Lung (tissue), 12 donors: ENCODE results near the gene PCSK4. TPM values are rescaled to one million over a fixed set of nuclear protein-coding genes. Genes with fewer than 3 reads are reported as not detected.

Source experiments
- ATAC-seq: fragments of 200-7000 bp; cut with Tn5 transposase; one replicate; pipeline ENCODE4 v1.9.1; 2020; ENCODE audit warnings: moderate number of reproducible peaks; ENCODE audit not compliant: insufficient read depth, low FRiP score
- DNase-seq, 3 donors: peaks; one replicate each; pipeline ENCODE4 v3.0.0-alpha.2; 2013 to 2017
- H3K27ac ChIP-seq, 2 donors: one replicate each; pipeline ENCODE4 v1.5.1; 2013; ENCODE audit warnings: mild to moderate bottlenecking in 2 of 2, moderate library complexity in 2 of 2, control low read depth in 1 of 2, inconsistent platforms in 1 of 2, low read depth in 1 of 2, low read length in 1 of 2
- H3K27me3 ChIP-seq, 3 donors: one replicate each; pipeline ENCODE4 v1.5.1; 2013; ENCODE audit warnings: low read length in 2 of 3; ENCODE audit not compliant: control insufficient read depth in 3 of 3, insufficient read depth in 3 of 3
- H3K36me3 ChIP-seq, 4 donors: one replicate each; pipeline ENCODE4 v1.5.1; 2013; ENCODE audit warnings: low read length in 4 of 4, mild to moderate bottlenecking in 1 of 4, moderate library complexity in 1 of 4; ENCODE audit not compliant: control insufficient read depth in 4 of 4, insufficient read depth in 4 of 4
- H3K4me1 ChIP-seq, 5 donors: one replicate each; pipeline ENCODE4 v1.5.1; 2013; ENCODE audit warnings: low read length in 5 of 5, mild to moderate bottlenecking in 2 of 5, moderate library complexity in 1 of 5; ENCODE audit not compliant: control insufficient read depth in 5 of 5, insufficient read depth in 5 of 5
- H3K4me3 ChIP-seq: one replicate; pipeline ENCODE4 v1.5.1; 2013; ENCODE audit warnings: mild to moderate bottlenecking, control low read depth, moderate library complexity
- H3K9ac ChIP-seq, 2 donors: one replicate each; pipeline ENCODE4 v1.5.1; 2013; ENCODE audit warnings: low read length in 2 of 2, control low read depth in 1 of 2; ENCODE audit not compliant: insufficient read depth in 1 of 2
- H3K9me3 ChIP-seq, 4 donors: one replicate each; pipeline ENCODE4 v1.5.1; 2013; ENCODE audit warnings: low read length in 3 of 4, mild to moderate bottlenecking in 1 of 4, moderate library complexity in 1 of 4; ENCODE audit not compliant: control insufficient read depth in 4 of 4, insufficient read depth in 3 of 4
- WGBS, 2 donors: extraction: QIAGEN DNeasy Blood & Tissue Kit; methylation state at CpG; one replicate each; pipeline ENCODE4 v1.1.7; 2013; 5-methylcytosine and 5-hydroxymethylcytosine counted together
- polyA plus RNA-seq, 2 donors: library from polyadenylated mRNA; stranded (reverse); fragments of 200-250 nt; gene quantifications; one replicate each; pipeline ENCODE4 v1.2.1, GENCODE V29; 2013
- total RNA-seq, 2 donors: library from RNA; depleted of rRNA in 1 of 2; stranded (reverse); fragments of >200 nt in 1 of 2; gene quantifications; one replicate each; pipeline ENCODE4 v1.2.1, GENCODE V29; 2014 to 2021
- TF ChIP-seq, protein P1 (sequence below): IDR thresholded peaks from 2 replicates; pipeline ENCODE4 v1.5.1; 2012; ENCODE audit warnings: mild to moderate bottlenecking; ENCODE audit errors: control extremely low read depth, extremely low read depth
- donor health status: control.
- donor health status: control.
- donor health status: Bipolar disorder and iron deficiency.
- donor health status: healthy.
- donor health status: DM: yes; HTN: yes; CAD: no.

PCSK4 gene
- total and polyA plus RNA-seq, 4 donors, result 2.3 to 7.9 (median 5.4) TPM

DNA sequence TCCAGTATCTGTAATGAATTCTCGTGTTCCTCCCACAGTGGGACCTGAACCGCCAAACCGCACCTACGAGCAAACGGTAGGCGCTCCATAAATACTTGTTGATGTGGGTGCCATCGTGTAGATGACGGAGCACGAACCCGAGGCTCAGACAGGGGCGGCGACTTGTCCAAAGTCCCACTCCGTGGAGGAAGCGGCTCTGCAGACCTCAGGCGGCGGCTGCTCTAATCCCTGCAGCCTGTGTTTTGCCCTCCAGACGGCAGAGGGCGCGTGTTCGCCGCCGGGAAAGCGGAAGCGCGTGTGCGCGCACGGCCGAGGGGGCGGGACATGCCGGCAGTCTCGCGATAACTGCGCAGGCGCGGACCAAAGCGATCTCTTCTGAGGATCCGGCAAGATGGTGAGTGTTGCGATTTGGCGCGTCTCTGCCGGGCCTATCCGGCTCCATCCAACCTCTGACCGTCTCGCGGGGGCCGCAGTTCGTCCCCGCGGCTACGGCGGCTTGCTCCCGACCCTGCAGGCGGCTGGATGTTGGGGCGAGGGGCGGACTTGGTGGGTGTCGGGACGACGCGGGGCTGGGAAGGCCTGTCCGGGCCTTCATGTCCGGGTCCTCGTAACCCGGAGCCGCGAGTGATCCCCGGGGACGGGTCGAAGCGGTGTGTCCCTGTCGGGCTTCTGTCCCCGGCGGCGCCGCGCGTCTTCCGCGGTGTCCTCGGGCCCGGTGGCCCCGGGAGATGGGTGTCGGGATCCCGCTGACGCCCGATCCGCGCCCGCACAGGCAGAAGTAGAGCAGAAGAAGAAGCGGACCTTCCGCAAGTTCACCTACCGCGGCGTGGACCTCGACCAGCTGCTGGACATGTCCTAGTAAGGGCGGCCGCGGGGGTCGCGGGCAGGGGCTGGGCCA is 51.9 kb downstream of the PCSK4 start, which contains the start of gene RPS15:
Gene RPS15, plus strand, starts transcription at position 362 of the 898 bp plus-strand sequence. Its CDS starts 30 bp downstream, at position 392.
- peak within 1 kb of the TSS; percentile 77 to 95 for H3K9ac ChIP-seq
- TF ChIP-seq, protein P1, sequence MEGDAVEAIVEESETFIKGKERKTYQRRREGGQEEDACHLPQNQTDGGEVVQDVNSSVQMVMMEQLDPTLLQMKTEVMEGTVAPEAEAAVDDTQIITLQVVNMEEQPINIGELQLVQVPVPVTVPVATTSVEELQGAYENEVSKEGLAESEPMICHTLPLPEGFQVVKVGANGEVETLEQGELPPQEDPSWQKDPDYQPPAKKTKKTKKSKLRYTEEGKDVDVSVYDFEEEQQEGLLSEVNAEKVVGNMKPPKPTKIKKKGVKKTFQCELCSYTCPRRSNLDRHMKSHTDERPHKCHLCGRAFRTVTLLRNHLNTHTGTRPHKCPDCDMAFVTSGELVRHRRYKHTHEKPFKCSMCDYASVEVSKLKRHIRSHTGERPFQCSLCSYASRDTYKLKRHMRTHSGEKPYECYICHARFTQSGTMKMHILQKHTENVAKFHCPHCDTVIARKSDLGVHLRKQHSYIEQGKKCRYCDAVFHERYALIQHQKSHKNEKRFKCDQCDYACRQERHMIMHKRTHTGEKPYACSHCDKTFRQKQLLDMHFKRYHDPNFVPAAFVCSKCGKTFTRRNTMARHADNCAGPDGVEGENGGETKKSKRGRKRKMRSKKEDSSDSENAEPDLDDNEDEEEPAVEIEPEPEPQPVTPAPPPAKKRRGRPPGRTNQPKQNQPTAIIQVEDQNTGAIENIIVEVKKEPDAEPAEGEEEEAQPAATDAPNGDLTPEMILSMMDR, result peak; percentile 88
- no peaks in the 10 kb centered on the region for H3K9me3 ChIP-seq
- H3K4me3 ChIP-seq, result peak within 1 kb of the TSS; percentile 98
- H3K27me3 ChIP-seq, result no peaks in the 10 kb centered on the region
- WGBS, 2 donors, result 1 to 2% methylated on average over 91 to 100 of the region's 100 CpGs
- peak within 1 kb of the TSS; percentile 73 to 96 for H3K27ac ChIP-seq
- H3K36me3 ChIP-seq, result peaks cover 19 to 54% (median 33%) of the 10 kb centered on the region in 4 donors
- DNase-seq, result peak; percentile 96 to 98 (median 97)
- H3K4me1 ChIP-seq, result peaks cover 0 to 17% (median 3%) of the 10 kb centered on the region in 5 donors
- peak; percentile 93 for ATAC-seq

DNA sequence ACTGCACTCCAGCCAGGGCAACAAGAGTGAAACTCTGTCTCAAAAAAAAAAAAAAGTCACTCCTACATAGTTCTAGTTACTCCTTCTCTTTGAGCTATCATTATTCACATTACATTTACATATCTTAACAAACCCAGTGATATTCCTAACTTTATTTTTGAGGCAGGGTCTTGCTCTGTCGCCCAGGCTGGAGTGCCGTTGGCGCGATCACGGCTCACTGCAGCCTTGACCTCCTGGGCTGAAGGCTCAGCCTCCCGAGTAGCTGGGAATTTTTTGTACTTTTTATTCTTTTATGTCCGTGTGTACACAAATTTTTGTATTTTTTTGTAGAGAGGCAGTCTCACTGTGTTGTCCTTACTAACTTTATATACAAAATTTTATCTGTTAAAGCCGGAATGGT is 52.5 kb downstream of the PCSK4 start:
- peaks cover 19 to 59% (median 31%) of the 10 kb centered on the region in 4 donors for H3K36me3 ChIP-seq
- WGBS, 2 donors, result 63 to 72% methylated on average over 8 of the region's 8 CpGs
- no peaks in the 10 kb centered on the region for H3K27me3 ChIP-seq
- H3K27ac ChIP-seq, result no peak overlapping the region
- TF ChIP-seq, protein P1, result no peak
- H3K9ac ChIP-seq, result no peak overlapping the region
- no peak for ATAC-seq
- DNase-seq, result no peak
- peaks cover 0 to 17% (median 3%) of the 10 kb centered on the region in 5 donors for H3K4me1 ChIP-seq
- H3K9me3 ChIP-seq, result no peaks in the 10 kb centered on the region
- no peak overlapping the region for H3K4me3 ChIP-seq

DNA sequence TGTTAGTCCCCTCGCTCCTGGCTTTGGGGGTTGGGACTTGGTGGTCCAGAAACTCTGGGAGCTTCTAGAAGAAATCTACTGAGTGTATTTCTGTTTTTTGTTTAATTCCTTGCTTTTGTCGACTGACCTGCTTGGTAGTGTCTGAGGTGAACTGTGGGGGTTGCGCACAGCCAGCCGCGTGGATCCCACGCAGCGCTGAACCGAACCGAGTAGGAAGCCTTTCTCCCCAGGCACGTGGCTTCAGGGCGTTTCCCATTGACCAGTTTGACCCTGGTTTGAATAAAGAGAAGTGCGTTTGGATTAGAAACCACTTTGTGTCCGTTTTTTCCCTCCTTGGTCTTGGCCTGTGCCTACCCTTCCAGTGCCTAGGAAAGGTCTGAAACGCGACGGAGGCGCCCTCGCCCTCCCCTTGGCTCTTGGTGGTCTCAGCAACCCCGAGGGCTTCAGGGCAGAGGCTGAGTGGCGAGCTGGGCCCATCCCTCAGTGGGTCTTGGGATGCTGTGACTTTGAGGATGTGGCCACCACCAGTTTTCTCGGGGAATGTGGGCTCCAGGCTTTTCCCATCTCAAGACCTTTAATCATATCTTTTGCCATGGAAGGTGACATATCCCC is 54.7 kb downstream of the PCSK4 start:
- Histone ChIP-seq H3K4me3 (no peak overlapping the region), H3K36me3 (peaks cover under 1 to 53% (median 23%) of the 10 kb centered on the region in 4 donors), H3K27me3 (no peaks in the 10 kb centered on the region), H3K9ac (no peak overlapping the region), H3K9me3 (no peaks in the 10 kb centered on the region), H3K4me1 (peaks cover 0 to 14% (median 3%) of the 10 kb centered on the region in 5 donors), H3K27ac (no peak overlapping the region)
- ATAC-seq (no peak), DNase-seq (no peak)
- TF ChIP-seq, protein P1, result no peak
- WGBS, 2 donors, result 85 to 91% methylated on average over 21 of the region's 21 CpGs
